A673 (cell line): ENCODE measurements around the gene NAV2.

Source experiments
- EZH2 ChIP-seq: fragments of 200-600 bp; sonication (generic); IDR thresholded peaks from 2 replicates; pipeline ENCODE4 v1.6.1; 2017; ENCODE audit warnings: borderline replicate concordance, low read depth, mild to moderate bottlenecking, mixed read lengths, antibody characterized with exemption, low read length; ENCODE audit not compliant: poor library complexity, severe bottlenecking
- TF ChIP-seq, protein P1 (sequence below): fragments of 300-800, 200-600 bp; sonication (generic); conservative IDR thresholded peaks from 2 replicates; pipeline ENCODE4 v1.5.1; 2017; ENCODE audit warnings: low read depth, mild to moderate bottlenecking, antibody characterized with exemption, low read length, moderate library complexity, mixed read lengths

DNA sequence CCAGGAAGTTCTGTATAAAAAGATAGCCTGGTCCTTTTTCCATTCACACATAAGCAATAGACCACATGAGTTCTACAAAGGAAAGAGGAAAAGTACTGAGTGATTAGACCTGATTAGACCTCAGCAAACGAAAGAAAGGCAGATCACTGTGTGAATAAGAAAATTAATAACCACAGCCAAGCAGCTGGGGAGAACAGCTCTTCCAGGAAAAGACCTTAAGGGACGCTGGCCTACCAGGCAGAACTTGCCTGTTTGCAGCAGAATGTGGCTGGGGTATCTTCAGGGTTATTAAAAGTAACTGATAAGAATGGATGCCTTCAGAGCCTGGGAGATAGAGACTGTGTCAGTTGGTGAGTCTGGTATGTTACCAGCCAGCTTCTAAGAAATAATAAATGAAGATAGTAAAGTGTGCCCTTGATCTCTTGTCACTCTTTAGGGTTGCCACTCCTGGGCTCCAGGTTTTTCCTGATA lies 274.7 kb downstream of the NAV2 start:
- TF ChIP-seq, protein P1, sequence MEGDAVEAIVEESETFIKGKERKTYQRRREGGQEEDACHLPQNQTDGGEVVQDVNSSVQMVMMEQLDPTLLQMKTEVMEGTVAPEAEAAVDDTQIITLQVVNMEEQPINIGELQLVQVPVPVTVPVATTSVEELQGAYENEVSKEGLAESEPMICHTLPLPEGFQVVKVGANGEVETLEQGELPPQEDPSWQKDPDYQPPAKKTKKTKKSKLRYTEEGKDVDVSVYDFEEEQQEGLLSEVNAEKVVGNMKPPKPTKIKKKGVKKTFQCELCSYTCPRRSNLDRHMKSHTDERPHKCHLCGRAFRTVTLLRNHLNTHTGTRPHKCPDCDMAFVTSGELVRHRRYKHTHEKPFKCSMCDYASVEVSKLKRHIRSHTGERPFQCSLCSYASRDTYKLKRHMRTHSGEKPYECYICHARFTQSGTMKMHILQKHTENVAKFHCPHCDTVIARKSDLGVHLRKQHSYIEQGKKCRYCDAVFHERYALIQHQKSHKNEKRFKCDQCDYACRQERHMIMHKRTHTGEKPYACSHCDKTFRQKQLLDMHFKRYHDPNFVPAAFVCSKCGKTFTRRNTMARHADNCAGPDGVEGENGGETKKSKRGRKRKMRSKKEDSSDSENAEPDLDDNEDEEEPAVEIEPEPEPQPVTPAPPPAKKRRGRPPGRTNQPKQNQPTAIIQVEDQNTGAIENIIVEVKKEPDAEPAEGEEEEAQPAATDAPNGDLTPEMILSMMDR = no peak
- TF ChIP-seq EZH2 = no peak
